Neural progenitor cell (in vitro differentiated cells): ENCODE data around the gene MAP2K1. TPM values are rescaled to one million over a fixed set of nuclear protein-coding genes. Genes with fewer than 3 reads are reported as not detected.
"Not testable (repeated sequence)": the region's sequence is repeated elsewhere in the genome, so short reads cannot be mapped to it uniquely, and the experiment has no call there.

Experiments used
- DNase-seq: peaks from one replicate; pipeline ENCODE4 v3.0.0-alpha.2; 2016; ENCODE audit warnings: low spot score
- H2AFZ ChIP-seq: fragments of 200-600 bp; sonication (generic); replicated peaks from 2 replicates; pipeline ENCODE4 v1.6.1; 2016; ENCODE audit warnings: antibody characterized with exemption
- H3F3A ChIP-seq: fragments of 200-600 bp; sonication (generic); 2 replicates; pipeline ENCODE4 v1.6.1; 2016; ENCODE audit warnings: antibody characterized with exemption, low read depth
- H3K27ac ChIP-seq: fragments of 200-600 bp; sonication (generic); 2 replicates; pipeline ENCODE4 v1.5.1; 2016; ENCODE audit warnings: mild to moderate bottlenecking
- H3K27me3 ChIP-seq: fragments of 200-600 bp; sonication (generic); 2 replicates; pipeline ENCODE4 v1.6.1; 2016; ENCODE audit warnings: mild to moderate bottlenecking, moderate library complexity
- H3K36me3 ChIP-seq: fragments of 200-600 bp; sonication (generic); 2 replicates; pipeline ENCODE4 v1.5.1; 2016
- H3K4me1 ChIP-seq: fragments of 200-600 bp; sonication (generic); 2 replicates; pipeline ENCODE4 v1.6.1; 2016; ENCODE audit warnings: mixed run types
- H3K4me2 ChIP-seq: fragments of 200-600 bp; sonication (generic); 2 replicates; pipeline ENCODE4 v1.6.1; 2016
- H3K4me3 ChIP-seq: fragments of 200-600 bp; sonication (generic); 2 replicates; pipeline ENCODE4 v1.5.1; 2016
- H3K79me2 ChIP-seq: fragments of 200-600 bp; sonication (generic); 2 replicates; pipeline ENCODE4 v1.6.1; 2016; ENCODE audit warnings: low read depth
- H3K9ac ChIP-seq: fragments of 200-600 bp; sonication (generic); 2 replicates; pipeline ENCODE4 v1.6.1; 2016
- H3K9me3 ChIP-seq: fragments of 200-600 bp; sonication (generic); 2 replicates; pipeline ENCODE4 v1.5.1; 2016; ENCODE audit warnings: low read depth
- H4K20me1 ChIP-seq: fragments of 200-600 bp; sonication (generic); 2 replicates; pipeline ENCODE4 v1.6.1; 2016; ENCODE audit warnings: low read depth
- H3K27ac Mint-ChIP-seq: 3 replicates; pipeline ENCODE4 v1.8.0; 2021; ENCODE audit warnings: mixed read lengths
- H3K27me3 Mint-ChIP-seq: 2 replicates; pipeline ENCODE4 v1.8.0; 2022; ENCODE audit warnings: low read depth, mild to moderate bottlenecking, inconsistent platforms, moderate library complexity, mixed read lengths; ENCODE audit not compliant: insufficient read depth
- H3K36me3 Mint-ChIP-seq: 3 replicates; pipeline ENCODE4 v1.8.0; 2021; ENCODE audit warnings: mixed read lengths
- H3K4me1 Mint-ChIP-seq: 3 replicates; pipeline ENCODE4 v1.8.0; 2021; ENCODE audit warnings: mixed read lengths
- H3K4me3 Mint-ChIP-seq: 3 replicates; pipeline ENCODE4 v1.8.0; 2021; ENCODE audit warnings: mild to moderate bottlenecking, moderate library complexity, mixed read lengths
- H3K9me3 Mint-ChIP-seq: 3 replicates; pipeline ENCODE4 v1.8.0; 2020; ENCODE audit warnings: mixed read lengths
- CTCF ChIP-seq: fragments of 200-600 bp; sonication (generic); IDR thresholded peaks from 2 replicates; pipeline ENCODE4 v1.5.1; 2017; ENCODE audit warnings: antibody characterized with exemption, mild to moderate bottlenecking
- EZH2 ChIP-seq: fragments of 200-600 bp; sonication (generic); IDR thresholded peaks from 2 replicates; pipeline ENCODE4 v1.6.1; 2017; ENCODE audit warnings: antibody characterized with exemption, mild to moderate bottlenecking, moderate library complexity
- EZH2phosphoT487 ChIP-seq: fragments of 200-600 bp; sonication (generic); IDR thresholded peaks from 2 replicates; pipeline ENCODE4 v1.6.1; 2017; ENCODE audit warnings: antibody characterized with exemption
- total RNA-seq: library from RNA; depleted of rRNA; stranded (reverse); fragments of >200 nt; gene quantifications from 2 replicates; pipeline ENCODE4 v1.2.3, GENCODE V29; 2015; ENCODE audit warnings: low replicate concordance

MAP2K1 gene
- total RNA-seq, 1 donor from 2014 or later, result 55.2 TPM

DNA sequence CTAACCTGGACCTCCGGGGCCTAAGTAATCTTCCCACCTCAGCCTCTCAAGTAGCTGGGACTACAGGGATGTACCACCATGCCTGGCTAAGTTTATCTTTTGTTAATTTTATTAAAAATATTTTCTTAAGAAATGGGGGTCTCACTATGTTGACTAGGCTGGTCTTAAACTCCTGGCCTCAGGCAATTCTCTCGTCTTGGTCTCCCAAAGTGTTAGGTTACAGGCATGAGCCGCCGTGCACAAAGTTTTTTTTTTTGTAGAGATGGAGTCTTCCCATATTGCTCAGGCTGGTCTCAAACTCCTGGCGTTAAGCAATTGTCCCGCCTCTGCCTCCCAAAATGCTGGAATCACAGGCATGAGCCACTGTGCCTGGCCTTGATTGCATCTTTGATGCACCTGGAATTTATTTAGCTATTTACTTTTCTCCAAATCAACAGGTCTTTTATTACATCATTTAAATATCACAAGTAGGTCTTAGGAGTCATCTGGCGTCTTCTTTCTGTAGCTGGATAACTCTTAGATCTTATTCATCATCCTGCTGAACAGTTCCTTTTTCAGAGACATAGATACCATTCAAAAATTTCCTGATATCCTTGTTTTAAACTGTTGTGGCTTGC lies 7.8 kb upstream of the MAP2K1 start:
- H3K36me3 Mint-ChIP-seq, result no peaks in the 10 kb centered on the region
- Histone ChIP-seq H2AFZ (no peak overlapping the region), H3K4me3 (no peak overlapping the region), H3F3A (no peaks in the 10 kb centered on the region), H3K9ac (no peak overlapping the region), H3K4me2 (no peak overlapping the region), H4K20me1 (no peaks in the 10 kb centered on the region), H3K27me3 (no peaks in the 10 kb centered on the region), H3K36me3 (no peaks in the 10 kb centered on the region), H3K4me1 (no peaks in the 10 kb centered on the region), H3K9me3 (no peaks in the 10 kb centered on the region), H3K79me2 (no peaks in the 10 kb centered on the region), H3K27ac (no peak overlapping the region)
- peaks cover 3% of the 10 kb centered on the region for H3K9me3 Mint-ChIP-seq
- TF ChIP-seq EZH2phosphoT487, result no peak
- TF ChIP-seq CTCF, result no peak
- TF ChIP-seq EZH2, result no peak
- no peak for DNase-seq
- no peaks in the 10 kb centered on the region for H3K4me1 Mint-ChIP-seq
- H3K4me3 Mint-ChIP-seq, result no peak overlapping the region
- peak overlapping the region; percentile 30 for H3K27ac Mint-ChIP-seq
- H3K27me3 Mint-ChIP-seq, result no peaks in the 10 kb centered on the region

DNA sequence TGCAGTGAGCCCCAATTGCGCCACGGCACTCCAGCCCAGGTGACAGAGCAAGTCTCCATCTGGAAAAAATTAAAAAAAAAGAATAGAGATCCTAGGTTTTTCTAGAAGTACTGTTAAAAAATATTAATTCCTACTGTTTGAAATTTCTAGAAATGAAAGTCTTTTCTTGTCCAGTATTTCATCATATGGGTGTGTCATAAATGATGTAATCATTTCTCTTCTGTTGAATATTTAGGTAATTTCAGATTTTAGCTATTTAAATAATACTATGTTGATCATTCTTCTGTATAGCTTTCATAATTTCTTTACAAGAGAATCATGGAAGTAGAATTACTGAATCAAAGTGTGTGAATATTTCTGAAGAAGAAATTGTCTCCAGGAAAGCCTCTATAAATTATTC lies 5.3 kb upstream of the MAP2K1 start:
- not testable (repeated sequence) for H3K36me3 ChIP-seq, H3K4me1 Mint-ChIP-seq, H3K4me2 ChIP-seq, H3K4me3 ChIP-seq, H3K27ac ChIP-seq, H3K9me3 Mint-ChIP-seq, H3K36me3 Mint-ChIP-seq, H3K27me3 Mint-ChIP-seq, H3K79me2 ChIP-seq, H3K9ac ChIP-seq, H3F3A ChIP-seq, H3K27me3 ChIP-seq, H3K4me3 Mint-ChIP-seq, H4K20me1 ChIP-seq, H3K9me3 ChIP-seq, H3K27ac Mint-ChIP-seq, DNase-seq, H2AFZ ChIP-seq, H3K4me1 ChIP-seq

DNA sequence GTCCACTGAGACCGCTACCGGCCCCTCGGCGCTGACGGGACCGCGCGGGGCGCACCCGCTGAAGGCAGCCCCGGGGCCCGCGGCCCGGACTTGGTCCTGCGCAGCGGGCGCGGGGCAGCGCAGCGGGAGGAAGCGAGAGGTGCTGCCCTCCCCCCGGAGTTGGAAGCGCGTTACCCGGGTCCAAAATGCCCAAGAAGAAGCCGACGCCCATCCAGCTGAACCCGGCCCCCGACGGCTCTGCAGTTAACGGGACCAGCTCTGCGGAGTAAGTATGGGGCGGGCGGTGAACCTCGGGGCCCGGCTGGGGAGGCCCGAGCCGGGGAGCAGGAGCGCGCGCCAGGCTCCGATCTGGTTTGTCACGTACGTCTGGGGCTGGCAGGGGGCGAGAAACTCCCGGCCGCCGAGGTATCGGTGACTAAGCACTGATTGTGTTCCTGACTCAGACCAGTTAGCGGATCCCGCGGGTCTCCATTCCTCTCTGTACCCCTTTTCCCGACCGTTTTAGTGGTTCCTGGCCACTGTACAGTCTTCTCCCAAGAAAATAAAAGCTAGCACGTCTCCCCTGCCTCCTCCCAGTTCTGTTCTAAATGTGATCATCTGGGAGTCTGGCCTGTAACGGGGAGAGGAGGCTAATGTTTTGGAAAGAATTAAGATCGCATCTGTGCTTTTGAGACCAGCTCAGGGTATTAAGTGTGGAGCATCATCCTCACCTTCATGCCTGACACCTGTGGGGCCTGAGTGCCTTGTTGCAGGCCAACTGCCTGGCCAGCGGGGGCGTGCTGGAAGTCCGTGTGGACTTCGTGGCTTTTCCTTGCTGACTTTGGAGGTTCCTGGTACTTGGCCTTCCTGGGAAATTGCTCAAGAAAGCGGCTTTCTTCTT lies 691 bp downstream of the MAP2K1 start:
- H3K9me3 Mint-ChIP-seq, result no peaks in the 10 kb centered on the region
- H3K4me3 Mint-ChIP-seq, result peak overlapping the region; percentile 95
- H3F3A ChIP-seq, result peaks cover 7% of the 10 kb centered on the region
- H3K4me1 Mint-ChIP-seq, result peaks cover 24% of the 10 kb centered on the region
- H3K4me3 ChIP-seq, result peak overlapping the region; percentile 92
- peaks cover 22% of the 10 kb centered on the region for H3K36me3 Mint-ChIP-seq
- no peaks in the 10 kb centered on the region for H3K27me3 ChIP-seq
- H3K79me2 ChIP-seq, result peaks cover 59% of the 10 kb centered on the region
- H3K9ac ChIP-seq, result peak overlapping the region; percentile 74
- H3K4me1 ChIP-seq, result peaks cover 13% of the 10 kb centered on the region
- H3K27ac ChIP-seq, result peak overlapping the region; percentile 82
- H3K9me3 ChIP-seq, result no peaks in the 10 kb centered on the region
- H3K36me3 ChIP-seq, result no peaks in the 10 kb centered on the region
- H4K20me1 ChIP-seq, result peaks cover 47% of the 10 kb centered on the region
- peak overlapping the region; percentile 93 for H3K4me2 ChIP-seq
- H3K27ac Mint-ChIP-seq, result peak overlapping the region; percentile 90
- TF ChIP-seq EZH2, result peak; percentile 12
- peak; percentile 55 for TF ChIP-seq CTCF
- TF ChIP-seq EZH2phosphoT487, result no peak
- peak overlapping the region; percentile 66 for H2AFZ ChIP-seq
- peaks cover 5% of the 10 kb centered on the region for H3K27me3 Mint-ChIP-seq
- peak; percentile 78 for DNase-seq

DNA sequence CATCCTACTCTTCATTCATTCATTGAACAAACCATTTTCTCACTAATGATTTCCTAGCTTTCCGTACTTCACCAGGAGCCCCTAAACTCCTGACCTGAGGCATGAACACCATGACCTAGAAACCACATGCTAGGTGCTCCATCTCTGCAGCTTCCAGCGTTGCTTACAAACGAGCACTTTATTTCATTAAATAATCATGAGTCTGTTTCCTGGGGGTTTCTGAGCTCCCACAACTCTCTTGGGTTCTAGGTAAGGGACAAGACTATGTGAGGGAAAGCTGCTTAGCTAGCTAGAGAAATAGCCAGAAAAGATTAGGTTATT lies 1.3 kb downstream of the MAP2K1 start:
- peak overlapping the region; percentile 74 for H3K9ac ChIP-seq
- H3K27me3 Mint-ChIP-seq, result peaks cover 5% of the 10 kb centered on the region
- peaks cover 7% of the 10 kb centered on the region for H3F3A ChIP-seq
- H3K4me3 ChIP-seq, result peak overlapping the region; percentile 92
- peaks cover 24% of the 10 kb centered on the region for H3K4me1 Mint-ChIP-seq
- no peaks in the 10 kb centered on the region for H3K36me3 ChIP-seq
- H3K4me1 ChIP-seq, result peaks cover 13% of the 10 kb centered on the region
- H3K27me3 ChIP-seq, result no peaks in the 10 kb centered on the region
- H3K4me3 Mint-ChIP-seq, result peak overlapping the region; percentile 95
- no peak overlapping the region for H3K27ac ChIP-seq
- H3K79me2 ChIP-seq, result peaks cover 65% of the 10 kb centered on the region
- H3K36me3 Mint-ChIP-seq, result peaks cover 22% of the 10 kb centered on the region
- DNase-seq, result no peak
- no peak overlapping the region for H2AFZ ChIP-seq
- peak overlapping the region; percentile 93 for H3K4me2 ChIP-seq
- peaks cover 53% of the 10 kb centered on the region for H4K20me1 ChIP-seq
- H3K9me3 Mint-ChIP-seq, result no peaks in the 10 kb centered on the region
- H3K9me3 ChIP-seq, result no peaks in the 10 kb centered on the region
- peak overlapping the region; percentile 90 for H3K27ac Mint-ChIP-seq
- TF ChIP-seq CTCF, result no peak
- TF ChIP-seq EZH2, result no peak
- no peak for TF ChIP-seq EZH2phosphoT487
